Astrocyte of the spinal cord (primary cell): Measurements from ENCODE around the gene NLRP11.

Experiments used
- DNase-seq: peaks from one replicate; pipeline ENCODE4 v3.0.0; 2011; ENCODE audit warnings: low read depth, low spot score
- H3K4me3 ChIP-seq: 2 replicates; pipeline ENCODE4 v1.5.1; 2011; ENCODE audit warnings: low read depth, mild to moderate bottlenecking, low read length, moderate library complexity
- CTCF ChIP-seq: IDR thresholded peaks from 2 replicates; pipeline ENCODE4 v1.5.1; 2012; ENCODE audit warnings: low read depth, mild to moderate bottlenecking, low read length, inconsistent platforms
- in situ Hi-C: cut with HindIII; loops from 2 replicates; pipeline ENCODE4 v1.10.0; 2017; ENCODE audit warnings: low sequenced_read_pairs

Gene NLRP11

DNA sequence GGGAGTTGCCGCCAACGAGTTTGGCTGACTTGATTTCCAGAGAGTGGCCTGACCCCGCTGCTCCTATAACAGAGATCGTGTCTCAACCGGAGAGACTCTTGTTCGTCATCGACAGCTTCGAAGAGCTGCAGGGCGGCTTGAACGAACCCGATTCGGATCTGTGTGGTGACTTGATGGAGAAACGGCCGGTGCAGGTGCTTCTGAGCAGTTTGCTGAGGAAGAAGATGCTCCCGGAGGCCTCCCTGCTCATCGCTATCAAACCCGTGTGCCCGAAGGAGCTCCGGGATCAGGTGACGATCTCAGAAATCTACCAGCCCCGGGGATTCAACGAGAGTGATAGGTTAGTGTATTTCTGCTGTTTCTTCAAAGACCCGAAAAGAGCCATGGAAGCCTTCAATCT, 26.2 kb upstream of the NLRP11 start:
- DNase-seq: no peak
- in situ Hi-C loops: no loop called here

GRCh38 chr19:55857149-55857548, 25.4 kb upstream of the NLRP11 start:
- no peak for TF ChIP-seq CTCF
- in situ Hi-C loops: no loop called here
- no peak overlapping the region for H3K4me3 ChIP-seq
- no peak for DNase-seq

More for the DNA sequence above, 26.2 kb upstream of the NLRP11 start:
- H3K4me3 ChIP-seq: no peak overlapping the region
- TF ChIP-seq CTCF: no peak

DNA sequence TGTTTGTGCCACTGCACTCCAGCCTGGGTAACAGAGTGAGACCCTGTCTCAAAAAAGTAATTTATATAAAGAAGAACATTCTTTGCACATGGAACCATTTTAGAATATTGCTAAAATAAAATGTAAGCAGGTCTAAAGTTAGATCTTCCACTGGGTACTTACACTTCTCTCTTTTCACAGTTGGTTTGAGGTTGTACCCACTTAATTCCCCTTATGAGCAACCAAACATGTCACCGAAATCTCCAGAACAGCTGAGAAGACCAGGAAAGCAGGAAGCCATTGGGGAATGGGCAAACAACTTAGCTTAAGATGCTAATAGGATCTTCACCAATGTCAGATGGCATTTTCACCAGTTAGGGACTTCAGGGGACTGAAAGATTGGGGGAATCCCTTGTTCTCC, 23.4 kb upstream of the NLRP11 start:
- no peak overlapping the region for H3K4me3 ChIP-seq
- no peak for DNase-seq
- no peak for TF ChIP-seq CTCF
- in situ Hi-C loops: no loop called here

DNA sequence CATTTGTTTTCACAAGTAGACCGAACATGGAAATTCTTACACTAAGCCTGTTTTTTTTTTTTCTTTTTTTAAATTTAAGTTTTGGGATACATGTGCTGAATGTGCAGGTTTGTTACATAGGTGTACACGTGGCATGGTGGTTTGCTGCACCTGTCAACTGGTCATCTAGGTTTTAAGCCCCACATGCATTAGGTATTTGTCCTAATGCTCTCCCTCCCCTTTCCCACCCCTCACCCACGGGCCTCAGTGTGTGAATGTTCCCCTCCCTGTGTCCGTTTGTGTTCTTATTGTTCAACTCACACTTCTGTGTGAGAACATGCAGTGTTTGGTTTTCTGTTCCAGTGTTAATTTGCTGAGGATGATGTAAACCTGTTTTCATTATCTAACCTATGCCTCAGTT, 7.1 kb upstream of the NLRP11 start:
- no peak for DNase-seq
- H3K4me3 ChIP-seq: no peak overlapping the region
- no peak for TF ChIP-seq CTCF
- in situ Hi-C loops: no loop called here

- no peak for TF ChIP-seq CTCF
- in situ Hi-C loops: no loop called here
- DNase-seq: no peak
- H3K4me3 ChIP-seq: no peak overlapping the region
These were observed 6.5 kb upstream of the NLRP11 start for GRCh38 chr19:55838251-55838650.

GRCh38 chr19:55836340-55836739, 4.5 kb upstream of the NLRP11 start, which contains the start of gene NLRP4:
TSS of gene NLRP4 (plus strand) at chr19:55836540. CDS start at chr19:55852081, 15,541 bp downstream.
- TF ChIP-seq CTCF: no peak
- in situ Hi-C loops: no loop called here
- H3K4me3 ChIP-seq: no peak within 1 kb of the TSS
- DNase-seq: no peak

- no peak for TF ChIP-seq CTCF
- DNase-seq: no peak
- in situ Hi-C loops: no loop called here
- no peak overlapping the region for H3K4me3 ChIP-seq
These were observed 877 bp upstream of the NLRP11 start for GRCh38 chr19:55832676-55833075.
